Limb (tissue), 2 donors: ENCODE results near the gene RHOC.

Source experiments
- DNase-seq, 2 donors: peaks; one replicate each; pipeline ENCODE4 v3.0.0-alpha.2; 2016; ENCODE audit errors: extremely low spot score in 2 of 2

Gene RHOC

DNA sequence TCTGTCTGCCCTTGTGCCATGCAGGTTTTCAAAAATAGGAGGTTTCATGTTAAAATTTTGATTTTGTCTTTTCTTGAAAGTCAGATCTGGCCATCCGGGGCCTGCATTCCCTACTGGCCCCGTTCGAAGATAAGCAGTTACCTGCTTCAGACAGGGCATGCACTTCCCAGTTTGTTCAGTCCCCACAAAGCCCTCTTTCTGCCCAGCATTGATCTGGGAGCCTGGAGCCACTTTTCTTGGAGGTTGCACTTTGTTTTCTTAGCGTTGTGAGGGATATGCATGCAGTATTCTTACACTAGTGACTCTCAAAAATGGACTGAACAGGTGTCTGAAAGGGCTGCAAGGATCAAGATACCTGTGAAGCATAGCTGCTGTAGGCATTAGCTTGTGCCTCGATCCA lies 21.0 kb downstream of the RHOC start:
- DNase-seq, result no peak

- no peak for DNase-seq
Observed at GRCh38 chr1:112678605-112679004, 28.3 kb downstream of the RHOC start.

GRCh38 chr1:112677501-112677900 lies 29.4 kb downstream of the RHOC start:
- no peak for DNase-seq

DNA sequence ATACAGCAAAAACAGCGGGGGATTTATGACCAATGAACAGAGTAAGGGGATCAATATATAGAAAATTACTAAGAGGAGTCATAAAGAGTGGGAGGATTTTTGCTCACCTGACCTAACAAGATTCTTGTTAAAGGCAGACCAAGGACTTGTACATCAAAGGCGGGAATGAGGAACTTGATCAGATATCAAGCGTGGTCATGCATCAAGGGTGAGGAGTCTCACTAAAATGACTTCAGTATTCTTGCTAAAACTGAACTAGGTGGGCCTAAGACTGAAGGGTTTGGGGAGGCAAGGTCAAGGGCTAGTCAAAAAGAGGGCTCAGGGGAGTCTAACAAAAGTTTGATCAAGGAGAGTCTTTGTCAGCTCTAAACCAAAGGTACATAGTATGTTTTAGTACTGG lies 30.4 kb downstream of the RHOC start:
- DNase-seq, result no peak

DNA sequence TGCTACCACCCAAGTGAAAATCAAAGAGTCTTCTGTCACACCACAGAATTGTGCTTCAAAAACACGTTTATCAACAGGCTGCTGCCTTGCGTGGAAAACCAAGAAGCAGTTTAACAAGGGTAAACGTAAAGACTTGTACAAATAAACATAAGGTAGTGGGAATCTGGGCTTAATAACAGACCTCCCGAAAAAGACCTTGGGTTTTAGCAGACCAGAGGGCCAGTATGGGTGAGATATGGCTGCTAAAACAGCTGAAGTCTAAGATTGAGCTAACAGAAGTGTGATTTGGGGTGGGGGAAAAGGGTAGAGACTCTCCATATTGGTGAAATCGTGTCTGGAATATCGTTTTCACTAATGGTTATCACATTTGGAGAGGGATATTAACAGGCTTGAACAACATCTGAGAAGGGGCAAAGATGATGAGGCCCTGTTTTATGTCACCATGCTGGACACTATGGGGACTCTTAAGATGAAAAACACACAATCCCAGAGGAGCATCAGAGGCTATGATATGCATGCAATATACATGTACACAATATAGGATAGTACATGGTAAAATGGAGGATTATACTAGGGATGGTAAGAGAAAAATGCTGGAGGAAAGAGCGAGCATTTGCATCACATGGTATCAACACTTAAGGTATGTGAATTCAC lies 31.1 kb downstream of the RHOC start:
- DNase-seq, result no peak

- peak; percentile 38 to 81 for DNase-seq
Observed at GRCh38 chr1:112674986-112675727, 31.8 kb downstream of the RHOC start.

- peak; percentile 67 to 79 for DNase-seq
Observed at GRCh38 chr1:112674440-112674985, 32.4 kb downstream of the RHOC start, which contains the start of gene MOV10. Gene MOV10, plus strand, starts transcription at chr1:112674659. Its CDS starts 254 bp downstream, at chr1:112674913.

DNA sequence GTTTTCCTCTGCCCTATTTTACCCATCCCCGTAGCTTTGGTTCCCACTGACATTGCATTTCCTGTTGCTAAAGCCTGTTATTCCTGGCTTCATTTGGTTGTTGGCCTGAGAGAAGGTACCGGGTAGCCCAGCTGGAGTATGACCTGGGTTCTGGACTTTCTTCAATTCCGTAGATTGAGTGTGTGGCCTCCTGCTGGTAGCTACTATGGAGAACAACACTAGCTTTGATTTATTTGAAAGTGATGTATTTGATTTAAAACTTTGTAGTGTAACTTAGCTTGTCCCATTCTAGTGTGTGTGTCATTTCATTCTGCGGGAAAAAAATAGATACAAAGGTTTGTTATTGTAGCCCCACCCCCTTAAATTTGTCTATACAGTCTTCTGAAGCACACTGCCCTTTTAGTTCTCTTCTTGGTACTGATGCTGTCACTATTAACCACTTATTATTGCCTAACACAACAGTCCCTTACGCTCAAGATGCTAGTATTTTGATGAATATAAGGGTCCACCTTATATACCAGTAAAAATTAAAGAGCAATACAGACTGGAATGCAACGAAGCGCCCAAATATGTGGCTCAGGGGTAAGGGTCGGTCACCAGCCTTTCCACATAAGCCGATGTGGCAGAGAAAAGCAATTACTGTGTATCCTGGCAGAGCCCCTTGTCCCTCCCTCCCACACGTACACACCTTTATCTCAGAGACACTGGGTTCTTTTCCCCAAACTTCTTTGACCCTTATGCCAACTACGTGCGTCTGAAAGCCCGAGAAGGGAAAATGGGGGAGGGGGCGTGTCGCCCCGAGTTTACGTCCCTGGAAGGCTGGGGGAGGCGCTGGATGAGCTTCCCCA lies 33.1 kb downstream of the RHOC start:
- peak in 1 of 2 donors; percentile 38 for DNase-seq

- DNase-seq, result no peak
Observed at GRCh38 chr1:112672842-112673241, 34.1 kb downstream of the RHOC start.

- no peak for DNase-seq
Observed at GRCh38 chr1:112672009-112672408, 34.9 kb downstream of the RHOC start.

- no peak for DNase-seq
Observed at GRCh38 chr1:112666946-112667345, 40.0 kb downstream of the RHOC start.

DNA sequence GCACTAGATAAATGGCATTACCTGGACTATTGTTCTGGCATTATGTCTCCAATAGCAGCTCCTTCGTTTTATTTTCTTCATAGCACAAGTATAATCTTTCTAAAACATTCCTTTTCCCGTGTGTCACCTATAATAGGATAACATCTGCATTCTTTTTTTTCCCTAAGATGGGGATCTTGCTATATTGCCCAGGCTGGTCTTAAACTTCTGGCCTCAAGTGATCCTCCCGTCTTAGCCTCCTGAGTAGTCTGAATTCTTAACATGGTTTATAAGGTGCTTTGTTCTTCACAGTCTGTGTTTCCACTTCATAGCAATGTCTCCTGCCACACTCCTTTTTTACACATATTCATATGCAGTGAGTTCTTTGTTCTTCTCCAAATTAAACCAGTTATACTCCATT lies 41.1 kb downstream of the RHOC start:
- no peak for DNase-seq

- DNase-seq, result no peak
Observed at GRCh38 chr1:112651205-112651604, 55.7 kb downstream of the RHOC start.
